Sigmoid colon (tissue), 4 donors: ENCODE results near the gene ZNF3.

ENCODE experiments used
- CTCF ChIP-seq, 4 experiments: fragments of 450-650 bp in 3 of 4; fragments of 200-600 bp in 1 of 4; IDR thresholded peaks; one replicate each; pipeline ENCODE4 v1.5.1; 2016 to 2019; ENCODE audit warnings: antibody characterized with exemption in 4 of 4, mild to moderate bottlenecking in 3 of 4, moderate library complexity in 2 of 4
- EP300 ChIP-seq, 4 donors: sonication (generic); formaldehyde crosslinking; IDR thresholded peaks; one replicate each; pipeline ENCODE4 v1.6.1; 2017; ENCODE audit warnings: antibody characterized with exemption in 4 of 4
- POLR2AphosphoS5 ChIP-seq, 4 donors: sonication (generic); formaldehyde crosslinking; IDR thresholded peaks; one replicate each; pipeline ENCODE4 v1.6.1; 2017; ENCODE audit warnings: antibody characterized with exemption in 4 of 4

GRCh38 chr7:100090527-100091410 is 9.2 kb upstream of the ZNF3 start:
- TF ChIP-seq POLR2AphosphoS5 (IDR thresholded peaks at IDR 0.05), result no peak
- TF ChIP-seq CTCF (IDR thresholded peaks at IDR 0.05), result no peak
- no peak for TF ChIP-seq EP300 (IDR thresholded peaks at IDR 0.05)
